ENCODE data around the gene SERPINI2.

Gene SERPINI2

GRCh38 chr3:167473863-167474262 is at the start of gene SERPINI2:
SERPINI2 (minus strand) TSS chr3:167474042; CDS start chr3:167471834, 2,208 bp downstream.
- DNase-seq (ENCODE audit: low read depth in 2 of 2) = no peak

GRCh38 chr3:167521006-167521355 is 47.1 kb upstream of the SERPINI2 start:
- DNase-seq (ENCODE audit: low read depth in 2 of 2) = no peak

GRCh38 chr3:167520266-167521005 is 46.6 kb upstream of the SERPINI2 start:
- no peak for DNase-seq (ENCODE audit: low read depth in 2 of 2)

- DNase-seq (ENCODE audit: low read depth in 2 of 2) = no peak
Measured at GRCh38 chr3:167507954-167508353, 34.1 kb upstream of the SERPINI2 start.

GRCh38 chr3:167502401-167502800 is 28.6 kb upstream of the SERPINI2 start:
- DNase-seq (ENCODE audit: low read depth in 2 of 2) = no peak

- no peak for DNase-seq (ENCODE audit: low read depth in 2 of 2)
Measured at GRCh38 chr3:167501941-167502340, 28.1 kb upstream of the SERPINI2 start.

- DNase-seq (ENCODE audit: low read depth in 2 of 2) = no peak
Measured at GRCh38 chr3:167497903-167498302, 24.1 kb upstream of the SERPINI2 start.

GRCh38 chr3:167493244-167493643 is 19.4 kb upstream of the SERPINI2 start:
- DNase-seq (ENCODE audit: low read depth in 2 of 2) = no peak

- no peak for DNase-seq (ENCODE audit: low read depth in 2 of 2)
Measured at GRCh38 chr3:167491621-167492020, 17.8 kb upstream of the SERPINI2 start.

- DNase-seq (ENCODE audit: low read depth in 2 of 2) = no peak
Measured at GRCh38 chr3:167489571-167489970, 15.7 kb upstream of the SERPINI2 start.

- DNase-seq (ENCODE audit: low read depth in 2 of 2) = no peak
Measured at GRCh38 chr3:167487556-167487955, 13.7 kb upstream of the SERPINI2 start.

GRCh38 chr3:167484551-167484950 is 10.7 kb upstream of the SERPINI2 start:
- no peak for DNase-seq (ENCODE audit: low read depth in 2 of 2)

GRCh38 chr3:167483708-167484475 is 10.1 kb upstream of the SERPINI2 start:
- no peak for DNase-seq (ENCODE audit: low read depth in 2 of 2)

GRCh38 chr3:167481164-167481563 is 7.3 kb upstream of the SERPINI2 start:
- DNase-seq (ENCODE audit: low read depth in 2 of 2) = no peak

- no peak for DNase-seq (ENCODE audit: low read depth in 2 of 2)
Measured at GRCh38 chr3:167480748-167481147, 6.9 kb upstream of the SERPINI2 start.

- no peak for DNase-seq (ENCODE audit: low read depth in 2 of 2)
Measured at GRCh38 chr3:167469381-167469780, 4.5 kb downstream of the SERPINI2 start.

- no peak for DNase-seq (ENCODE audit: low read depth in 2 of 2)
Measured at GRCh38 chr3:167467848-167468611, 5.8 kb downstream of the SERPINI2 start.

- no peak for DNase-seq (ENCODE audit: low read depth in 2 of 2)
Measured at GRCh38 chr3:167466966-167467365, 6.9 kb downstream of the SERPINI2 start.

GRCh38 chr3:167456157-167456799 is 17.6 kb downstream of the SERPINI2 start:
- no peak for DNase-seq (ENCODE audit: low read depth in 2 of 2)

GRCh38 chr3:167453815-167454214 is 20.0 kb downstream of the SERPINI2 start:
- DNase-seq (ENCODE audit: low read depth in 2 of 2) = no peak

GRCh38 chr3:167451282-167451681 is 22.6 kb downstream of the SERPINI2 start:
- DNase-seq (ENCODE audit: low read depth in 2 of 2) = no peak

- no peak for DNase-seq (ENCODE audit: low read depth in 2 of 2)
Measured at GRCh38 chr3:167450675-167451074, 23.2 kb downstream of the SERPINI2 start.
